M059J (cell line): ENCODE measurements around the gene CCR6. TPM values are rescaled to one million over a fixed set of nuclear protein-coding genes. Genes with fewer than 3 reads are reported as not detected.

Experiments used
- DNase-seq: peaks from one replicate; pipeline ENCODE4 v3.0.0-alpha.2; 2012; ENCODE audit warnings: low read depth
- total RNA-seq: library from RNA; depleted of rRNA; stranded (reverse); fragments of >200 nt; shearing (Covaris generic); gene quantifications from 2 replicates; pipeline ENCODE4 v1.2.3, GENCODE V29; 2014

Gene CCR6
- total RNA-seq, 1 experiment from 2014 or later, result 0.57 TPM

DNA sequence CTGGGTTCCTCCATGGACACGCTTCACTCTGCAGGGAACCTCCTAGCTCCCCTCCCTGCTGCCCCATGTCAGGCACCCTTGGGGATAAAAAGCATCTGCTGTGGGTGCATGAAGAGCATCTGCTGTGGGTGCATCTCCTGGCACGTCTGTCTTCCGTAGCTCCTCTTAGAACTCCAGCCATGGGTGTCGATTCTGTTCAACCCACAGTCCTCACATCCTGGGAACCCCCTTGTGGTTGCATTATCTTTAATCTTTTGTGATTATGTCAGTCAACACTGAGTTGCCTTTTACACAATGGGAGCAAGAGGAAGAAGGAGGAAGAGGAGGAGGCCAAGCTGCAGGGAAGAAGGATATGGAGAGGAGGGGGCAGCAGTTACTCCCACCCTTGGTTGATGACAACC lies 24.1 kb upstream of the CCR6 start:
- DNase-seq, result no peak

DNA sequence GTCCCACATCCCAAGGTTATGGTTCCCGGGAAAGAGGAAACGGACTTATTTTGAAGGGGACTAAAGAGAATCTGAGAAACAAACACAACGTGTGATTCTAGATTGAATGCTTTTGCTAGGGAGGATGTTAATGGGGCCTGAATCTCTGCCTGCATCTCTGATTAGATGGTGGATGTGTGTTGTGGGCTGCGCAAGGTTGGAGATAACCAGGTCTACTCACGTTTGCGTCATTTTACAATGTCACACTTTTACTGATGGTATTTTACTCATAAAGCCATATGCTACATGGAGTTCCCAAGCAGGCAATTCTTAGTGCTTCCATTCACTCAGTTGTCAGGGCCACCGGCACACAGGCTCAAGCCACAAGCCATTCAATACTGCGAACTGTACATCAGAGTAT lies 23.2 kb upstream of the CCR6 start:
- DNase-seq, result no peak

DNA sequence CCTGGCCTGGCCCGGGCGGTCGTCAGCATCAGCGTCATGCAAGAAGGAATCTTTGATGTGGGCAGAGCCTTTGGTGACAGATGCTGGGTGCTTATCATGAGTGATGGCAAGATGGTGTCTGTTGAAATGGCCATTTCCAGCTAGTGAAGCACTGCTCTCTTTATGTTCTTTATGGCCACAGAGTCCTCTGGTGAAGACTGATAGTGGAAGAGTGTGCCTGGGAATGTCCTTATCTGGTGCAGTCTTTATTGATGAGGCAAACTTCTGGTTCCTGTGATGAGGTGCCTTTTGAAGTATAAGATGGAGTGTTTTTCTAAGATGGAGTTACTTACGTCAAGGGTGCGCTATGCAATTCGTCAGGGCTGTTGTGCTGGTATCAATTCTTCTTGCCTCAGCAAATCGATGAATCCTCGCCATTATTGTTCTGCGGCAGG lies 22.6 kb upstream of the CCR6 start:
- no peak for DNase-seq

DNA sequence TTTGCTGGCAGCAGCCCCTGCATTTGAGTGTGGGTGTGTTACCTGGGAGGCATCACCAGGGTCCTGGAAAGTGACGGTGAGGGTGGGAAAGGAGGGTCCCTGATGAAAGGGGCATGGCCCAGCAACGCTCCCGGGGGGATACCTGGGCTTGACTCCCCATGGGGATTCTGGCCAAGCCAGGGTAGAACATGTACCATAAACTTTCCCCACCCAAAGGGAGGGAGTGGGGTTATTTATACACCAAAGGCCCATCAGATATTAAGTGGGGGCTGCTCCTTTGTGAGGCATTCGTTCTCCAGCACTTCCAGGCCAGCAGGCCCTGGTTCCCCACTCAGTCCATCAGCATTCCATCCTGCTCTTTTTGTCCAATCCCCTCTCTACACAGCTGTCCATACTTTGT lies 20.6 kb upstream of the CCR6 start:
- DNase-seq, result no peak

DNA sequence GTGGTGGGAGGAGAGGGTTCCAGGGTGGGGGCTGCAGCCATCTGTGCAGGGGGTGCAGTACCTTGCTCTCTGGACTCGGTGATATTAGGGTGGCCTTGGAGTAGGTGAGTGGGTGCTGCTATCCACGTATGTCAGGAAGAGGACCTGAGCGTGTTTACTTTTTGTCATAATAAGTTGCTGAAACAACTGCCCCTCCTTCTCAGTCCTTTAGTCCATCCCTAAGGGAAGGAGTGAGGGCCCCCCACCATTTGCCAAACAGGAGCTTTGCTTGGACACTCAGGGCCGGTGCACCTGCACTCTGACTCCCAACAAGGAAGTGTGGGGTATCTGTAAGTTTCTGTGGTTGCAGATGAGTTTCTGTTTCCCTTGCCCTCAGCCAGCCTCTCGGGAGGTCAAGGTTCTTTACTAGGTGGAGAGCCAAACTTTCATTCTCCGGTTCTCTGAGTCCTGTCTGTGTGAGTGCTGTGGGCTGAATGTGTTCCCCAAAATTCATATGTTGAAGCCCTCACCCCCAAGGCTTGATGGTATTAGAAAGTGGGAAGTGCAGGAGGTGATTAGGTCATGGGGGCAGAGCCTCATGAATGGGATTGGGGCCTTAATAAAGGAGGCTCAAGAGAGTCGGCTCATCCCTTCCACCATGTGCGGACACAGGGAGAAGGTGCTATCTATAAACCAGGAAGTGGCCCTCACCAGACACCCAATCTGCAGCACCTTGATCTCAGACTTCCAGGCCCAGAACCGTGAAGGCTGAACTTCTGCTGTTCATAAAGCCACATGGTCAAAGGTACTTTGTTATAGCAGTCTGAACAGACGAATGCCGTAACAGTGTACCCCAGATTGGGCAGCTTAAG lies 19.6 kb upstream of the CCR6 start:
- DNase-seq, result no peak

DNA sequence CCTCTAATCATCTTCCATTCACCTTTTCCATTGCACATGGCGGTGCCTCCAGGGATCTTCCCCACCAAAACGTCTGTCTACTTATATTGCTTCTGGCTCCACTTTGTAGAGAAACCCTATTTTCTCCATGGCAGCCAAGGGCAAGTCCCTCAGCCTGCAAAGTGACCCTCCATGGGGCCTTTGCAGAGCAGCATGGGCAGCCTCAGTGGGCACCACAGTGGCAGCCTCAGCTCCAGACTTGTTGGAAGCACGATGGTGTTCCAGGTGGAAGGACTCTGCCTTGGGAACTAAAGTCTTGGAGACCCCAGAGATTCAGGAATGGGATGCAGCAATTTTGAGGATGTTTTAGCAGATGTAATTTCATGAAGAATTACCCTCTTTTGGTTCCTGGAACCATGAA lies 18.5 kb upstream of the CCR6 start:
- DNase-seq, result no peak

DNA sequence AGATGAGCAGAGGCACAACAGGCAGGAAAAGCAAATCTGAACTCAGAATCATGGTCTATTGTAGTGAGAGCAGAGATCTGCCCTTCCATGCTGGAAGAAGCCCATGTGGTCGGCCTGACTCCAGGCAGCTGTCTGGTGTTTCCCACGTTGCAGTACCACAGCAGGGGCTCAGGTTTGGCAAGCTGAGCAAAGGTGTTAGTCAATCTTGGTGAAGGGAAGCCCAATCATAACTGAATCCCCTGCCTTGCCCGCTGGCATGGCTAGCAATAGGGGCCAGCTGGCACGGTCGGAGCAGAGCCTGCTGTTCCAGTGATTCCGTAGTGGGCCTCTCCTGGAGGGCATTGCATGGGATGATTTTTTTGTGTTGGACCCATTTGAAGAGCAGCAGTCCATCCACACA lies 17.8 kb upstream of the CCR6 start:
- no peak for DNase-seq

DNA sequence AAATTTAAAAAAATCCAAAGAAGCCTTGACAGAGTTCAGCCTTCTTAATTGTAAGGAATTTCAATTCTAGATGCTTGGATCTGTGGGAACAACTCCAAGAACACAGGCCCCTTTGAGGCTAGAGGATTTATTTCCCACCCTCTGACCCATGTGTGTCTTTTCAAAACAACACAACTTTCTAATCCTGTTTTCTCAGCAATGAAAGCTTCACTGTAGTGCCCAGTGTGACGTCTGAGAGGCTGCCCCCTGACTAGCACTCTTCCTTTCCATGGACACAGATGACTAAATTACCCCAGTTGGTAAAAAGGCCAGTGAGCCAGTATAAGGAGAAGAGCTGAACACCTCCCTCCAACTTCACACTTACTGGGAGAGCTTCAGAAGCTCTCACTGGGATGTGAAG lies 16.5 kb upstream of the CCR6 start:
- no peak for DNase-seq

DNA sequence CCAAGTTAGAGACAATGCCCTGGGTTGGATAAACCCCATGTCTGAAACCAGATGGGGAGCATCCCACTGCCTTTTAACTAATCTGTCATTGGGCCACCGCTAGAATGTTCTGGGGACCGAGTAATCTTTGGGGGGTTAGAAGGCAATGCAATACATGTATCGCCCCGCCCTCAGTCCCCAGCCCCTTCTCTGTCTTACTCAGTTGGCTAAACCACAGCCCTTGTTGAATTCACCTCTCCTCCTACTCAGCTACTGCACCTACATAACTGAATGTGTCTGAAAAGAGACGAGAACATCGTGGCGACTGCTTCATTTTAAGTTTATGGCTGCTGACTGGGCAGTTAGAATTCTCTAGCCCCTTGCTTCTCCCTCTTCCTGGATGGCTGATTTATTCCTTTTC lies 15.1 kb upstream of the CCR6 start:
- DNase-seq, result no peak

DNA sequence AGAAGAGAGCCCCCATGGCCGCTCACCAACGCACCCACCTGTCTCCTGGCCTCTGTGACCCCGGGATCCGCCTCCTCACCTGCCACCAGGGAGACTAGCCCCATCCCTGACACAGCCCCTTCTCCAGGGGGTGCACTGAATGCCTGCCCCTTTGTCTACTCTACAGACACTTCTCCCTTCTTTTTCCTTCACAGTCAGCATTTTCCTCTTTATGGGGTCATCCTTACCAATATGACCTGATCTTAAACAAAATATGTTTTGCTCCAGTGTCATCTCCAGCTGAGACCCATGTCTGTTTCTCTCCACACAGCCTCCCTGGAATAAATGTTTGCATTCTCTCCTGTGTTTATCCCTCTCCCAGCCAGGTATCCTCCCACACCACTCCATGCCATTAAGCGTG lies 14.6 kb upstream of the CCR6 start:
- DNase-seq, result no peak

DNA sequence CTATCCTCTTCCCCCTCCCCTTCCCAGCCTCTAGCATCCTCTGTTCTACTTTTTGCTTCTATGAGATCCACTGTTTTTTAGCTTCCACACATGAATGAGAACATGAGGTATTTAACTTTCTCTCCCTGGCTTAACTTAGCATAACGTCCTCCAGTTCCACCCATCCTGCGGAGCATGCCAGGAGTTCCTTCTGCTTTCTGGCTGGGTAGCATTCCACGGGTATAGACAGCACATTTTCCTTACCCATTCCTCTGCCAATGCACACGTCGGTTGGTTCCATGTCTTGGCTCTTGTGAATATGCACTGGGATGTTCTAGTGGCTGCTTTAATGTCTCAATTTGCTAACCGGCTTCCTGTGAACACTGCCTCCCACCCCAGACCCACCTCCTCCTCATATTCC lies 13.2 kb upstream of the CCR6 start:
- DNase-seq, result no peak

DNA sequence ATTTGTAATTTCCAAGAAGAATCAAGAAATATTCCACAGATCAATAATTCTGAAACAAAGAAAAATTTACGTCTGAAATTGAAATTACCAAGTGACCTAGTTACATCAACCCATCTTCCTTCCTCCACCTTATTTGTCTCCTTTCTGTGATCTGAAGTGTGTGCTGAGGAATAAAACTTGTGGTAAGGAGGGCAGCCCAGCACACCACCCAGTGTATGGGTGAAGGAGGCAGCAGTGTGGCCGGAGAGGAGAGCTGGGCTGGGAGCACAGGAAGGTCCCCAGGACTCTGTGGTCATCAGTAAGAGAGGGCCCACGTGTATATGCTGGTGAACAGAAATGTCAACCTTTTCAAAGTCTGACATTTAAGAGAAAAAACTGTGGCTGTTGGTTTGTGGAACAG lies 11.3 kb upstream of the CCR6 start:
- no peak for DNase-seq

DNA sequence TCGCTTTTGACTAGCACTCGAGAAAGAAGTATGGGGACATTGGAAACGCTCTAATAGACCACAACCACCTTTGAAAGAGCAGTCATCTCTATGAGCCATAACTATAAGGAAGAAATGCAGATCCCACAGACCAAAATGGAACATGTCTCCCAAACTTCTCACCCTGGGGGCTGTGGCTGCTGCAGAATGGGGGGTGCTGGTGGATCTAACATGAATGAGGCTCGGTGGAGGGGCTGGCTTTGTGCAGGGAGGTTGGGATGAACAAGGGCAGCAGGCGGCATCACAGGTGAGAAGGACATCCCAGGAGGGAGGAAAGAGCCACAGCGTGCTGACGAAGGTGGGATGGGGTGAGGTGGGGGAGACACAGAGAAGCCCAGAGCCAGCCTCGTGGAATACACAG lies 10.5 kb upstream of the CCR6 start:
- DNase-seq, result no peak

DNA sequence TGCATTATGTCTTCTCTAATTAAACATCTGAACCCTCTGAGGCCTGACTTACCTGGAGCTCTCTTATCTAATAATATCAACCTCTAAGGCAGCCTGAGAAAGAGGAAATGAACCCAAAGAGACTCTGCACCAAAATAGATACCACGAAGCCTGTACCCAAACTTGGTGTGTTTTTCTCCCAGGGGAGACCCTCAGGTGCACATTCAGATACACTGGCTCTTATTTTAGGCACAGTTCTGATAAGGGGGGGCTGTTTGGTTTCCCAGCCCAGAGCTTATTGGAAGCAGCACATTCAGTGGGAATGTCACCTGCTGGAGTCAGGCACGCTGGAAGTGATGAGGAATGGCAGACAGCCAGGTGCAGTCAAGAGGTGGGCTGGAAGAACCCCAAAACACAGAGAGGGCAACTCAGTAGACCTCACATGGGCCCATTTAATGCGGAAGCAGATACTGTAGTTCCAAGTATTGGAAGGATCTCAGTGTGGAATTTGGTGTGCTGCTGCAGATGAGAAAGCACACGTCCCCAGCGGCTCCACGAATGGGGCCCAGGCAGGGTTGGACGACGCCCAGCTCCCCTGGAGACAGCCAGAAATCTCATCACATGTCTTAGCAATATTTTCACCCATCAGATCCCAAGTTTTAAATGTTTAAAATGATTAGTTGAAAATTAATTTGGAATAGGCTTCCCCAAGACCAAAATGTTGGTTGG lies 9.7 kb upstream of the CCR6 start:
- DNase-seq, result no peak

DNA sequence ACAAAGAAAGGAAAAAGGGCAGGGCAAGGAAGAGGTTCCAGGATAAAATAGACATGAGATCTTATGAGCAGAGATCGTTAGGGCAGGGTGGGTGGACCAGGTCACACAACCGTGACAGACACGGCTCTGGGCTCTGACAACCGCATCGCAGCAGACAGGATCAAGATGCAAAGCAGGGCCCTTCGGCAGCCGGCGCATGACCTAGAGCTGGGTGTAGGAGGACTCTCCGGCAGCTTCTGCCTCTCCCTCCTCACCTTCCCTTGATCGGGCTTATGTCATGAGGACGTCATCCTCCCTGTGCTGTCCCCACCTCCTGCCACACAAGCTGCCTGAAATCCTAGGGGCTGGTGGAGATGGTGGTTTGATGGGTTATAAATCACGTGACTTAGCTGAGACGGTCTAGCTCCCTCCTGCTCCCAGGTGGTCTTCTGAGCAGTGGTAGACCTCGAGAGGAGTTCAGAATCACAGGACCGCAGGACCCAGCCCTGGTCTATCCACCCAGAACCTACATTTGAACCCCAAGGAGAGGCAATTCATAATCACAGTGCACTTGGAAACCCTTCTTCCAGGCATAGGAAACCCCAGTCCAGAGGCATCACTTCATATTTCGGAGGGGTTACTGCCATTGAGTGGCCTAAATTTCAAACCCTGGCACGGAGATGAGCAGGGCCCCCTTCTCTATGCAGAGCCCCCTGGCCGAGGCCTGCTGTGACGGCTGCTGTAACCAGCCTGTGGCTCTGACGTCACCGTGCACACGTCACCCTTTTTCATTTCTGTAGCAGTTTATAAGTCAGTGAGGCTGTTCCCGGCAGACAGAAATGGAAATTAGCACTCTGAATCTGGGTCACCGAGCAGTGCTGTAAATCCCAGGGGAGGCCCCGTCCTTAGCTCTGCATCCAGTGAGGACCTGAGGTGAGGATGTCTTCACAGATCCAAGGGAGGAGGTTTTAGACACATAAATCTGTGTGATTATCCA lies 8.7 kb upstream of the CCR6 start:
- no peak for DNase-seq

DNA sequence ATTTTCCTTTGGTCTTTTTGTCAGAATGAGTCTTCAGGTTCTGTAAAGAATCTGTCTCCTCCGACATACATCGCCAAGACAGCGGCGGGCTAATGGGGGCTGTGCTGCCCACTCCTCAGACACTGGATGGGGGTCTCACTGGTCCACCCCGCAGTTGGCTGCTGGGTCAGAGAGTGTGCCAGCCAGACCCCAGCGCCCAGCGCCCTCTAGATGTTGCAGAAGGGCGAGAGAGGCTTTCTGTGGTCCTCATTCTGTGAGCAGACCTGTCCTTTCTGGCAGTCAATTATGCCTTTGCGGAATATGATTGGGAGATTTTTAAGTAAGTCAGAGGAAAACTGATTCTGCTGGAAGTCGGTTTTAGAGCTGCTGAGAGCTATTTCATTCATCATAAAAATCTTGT lies 7.8 kb upstream of the CCR6 start:
- DNase-seq, result no peak

DNA sequence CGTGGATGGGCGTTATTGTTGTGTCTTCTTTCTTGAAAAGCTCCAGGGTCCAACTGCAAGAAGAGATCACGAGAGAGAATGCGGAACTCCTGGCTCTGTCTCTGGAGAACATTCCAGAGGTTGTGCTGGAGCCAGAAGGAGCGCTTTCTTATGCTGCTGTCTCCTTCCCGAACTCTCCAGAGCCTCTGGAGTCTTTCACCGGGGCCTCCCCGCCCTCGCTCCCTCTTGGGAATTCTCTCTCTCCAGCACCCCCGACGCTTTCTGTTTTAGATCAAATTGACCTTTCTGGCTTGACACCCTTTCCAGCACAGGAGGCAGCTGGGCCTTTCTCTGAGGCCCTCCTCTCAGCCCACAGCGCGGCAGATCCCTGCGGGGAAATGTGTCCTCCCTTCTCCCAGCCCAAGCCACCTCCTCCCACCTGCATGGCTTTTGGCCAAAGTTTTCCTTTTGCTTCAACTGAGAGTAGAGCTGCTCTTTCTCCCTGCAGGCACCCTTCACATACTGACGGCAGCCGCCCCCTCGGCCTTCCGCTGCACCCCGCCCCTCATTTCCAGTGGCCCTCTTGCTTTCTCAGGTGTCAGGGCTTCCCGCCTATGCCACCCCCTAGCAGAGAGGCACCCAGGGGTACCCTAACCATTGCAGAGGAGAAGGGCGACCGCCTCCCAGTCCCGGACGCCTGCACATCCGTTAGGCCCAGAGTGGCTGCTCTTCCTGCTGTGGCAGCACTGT lies 6.6 kb upstream of the CCR6 start:
- no peak for DNase-seq

DNA sequence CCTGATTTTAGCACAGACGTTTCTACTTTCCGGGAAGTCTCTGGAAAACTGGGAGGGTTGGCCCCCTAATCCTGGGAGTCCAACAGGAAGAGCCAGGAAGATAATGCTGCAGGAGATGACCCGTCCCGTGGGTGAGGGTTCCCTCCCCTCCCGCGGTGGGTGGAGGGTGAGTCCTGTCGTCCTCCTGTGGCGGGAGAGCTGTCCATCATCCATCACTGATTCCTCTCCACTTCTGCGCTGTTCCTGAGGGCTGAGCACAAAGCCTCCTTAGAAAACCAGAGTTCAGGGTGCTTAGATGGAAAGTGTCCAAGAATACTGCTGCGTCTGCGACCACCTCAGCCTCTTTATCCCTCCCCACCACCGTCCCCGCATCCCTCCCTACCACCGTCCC lies 6.1 kb upstream of the CCR6 start:
- no peak for DNase-seq

DNA sequence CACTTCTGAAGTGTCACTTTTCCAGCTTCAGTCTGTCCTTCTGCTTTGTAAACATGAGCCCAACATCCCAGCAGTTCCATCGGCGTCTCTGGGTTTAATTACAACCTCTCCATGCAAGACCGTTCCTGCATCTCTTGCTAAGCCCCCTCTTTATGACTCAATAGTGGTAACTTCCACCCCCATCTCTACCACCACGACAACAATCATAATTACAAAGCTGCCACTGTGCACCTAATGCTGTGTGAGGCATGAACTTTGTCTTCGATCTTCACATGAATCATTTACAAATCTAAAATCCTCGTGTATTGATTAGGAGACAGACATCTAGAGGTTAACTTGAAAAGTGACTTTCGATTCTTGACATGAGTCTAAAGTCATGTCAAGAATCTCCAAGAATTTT lies 4.9 kb upstream of the CCR6 start:
- no peak for DNase-seq

DNA sequence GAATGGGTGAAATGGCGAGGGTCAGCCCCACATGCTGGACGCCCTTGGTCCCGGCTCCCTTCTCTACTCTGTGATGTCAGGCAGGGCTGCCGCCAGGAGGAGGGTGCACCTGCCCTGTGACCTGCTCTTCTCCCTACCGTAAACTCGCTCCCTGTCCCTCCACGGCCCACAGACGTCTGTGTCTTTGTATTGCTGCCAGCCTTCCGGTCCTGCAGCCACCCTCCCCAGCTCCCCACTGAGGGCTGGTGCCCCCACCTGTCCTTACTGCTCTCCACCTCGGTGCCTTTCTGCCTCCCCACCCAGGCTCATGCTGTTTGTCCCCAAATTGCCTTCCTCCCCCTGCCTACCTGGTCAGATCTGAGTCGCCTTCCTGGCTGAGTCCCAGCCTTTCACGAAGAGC lies 4.1 kb upstream of the CCR6 start:
- no peak for DNase-seq
